8988T (cell line): ENCODE data around the gene PER3.

ENCODE experiments used
- DNase-seq: peaks from one replicate; pipeline ENCODE4 v3.0.0; 2011

Gene PER3

GRCh38 chr1:7783826-7784491 is at the start of gene PER3:
PER3 (plus strand) TSS chr1:7784291; CDS start chr1:7784878, 587 bp downstream.
- DNase-seq = peak; percentile 79

GRCh38 chr1:7738044-7738443 is 46.0 kb upstream of the PER3 start:
- no peak for DNase-seq

GRCh38 chr1:7743346-7743745 is 40.7 kb upstream of the PER3 start:
- no peak for DNase-seq

GRCh38 chr1:7744882-7745281 is 39.2 kb upstream of the PER3 start:
- no peak for DNase-seq

GRCh38 chr1:7745783-7746182 is 38.3 kb upstream of the PER3 start:
- DNase-seq = no peak

GRCh38 chr1:7747605-7748004 is 36.5 kb upstream of the PER3 start:
- DNase-seq = no peak

GRCh38 chr1:7749126-7749525 is 35.0 kb upstream of the PER3 start:
- no peak for DNase-seq

GRCh38 chr1:7751174-7751573 is 32.9 kb upstream of the PER3 start:
- no peak for DNase-seq

GRCh38 chr1:7752512-7753417 is 31.3 kb upstream of the PER3 start:
- DNase-seq = no peak

GRCh38 chr1:7753641-7754040 is 30.4 kb upstream of the PER3 start:
- no peak for DNase-seq

GRCh38 chr1:7754234-7754633 is 29.9 kb upstream of the PER3 start:
- no peak for DNase-seq

GRCh38 chr1:7755448-7755847 is 28.6 kb upstream of the PER3 start:
- no peak for DNase-seq

- no peak for DNase-seq
These were observed 23.8 kb upstream of the PER3 start for GRCh38 chr1:7760245-7760644.

- DNase-seq = no peak
These were observed 23.0 kb upstream of the PER3 start for GRCh38 chr1:7761103-7761502.

GRCh38 chr1:7767176-7767575 is 16.9 kb upstream of the PER3 start:
- DNase-seq = no peak

GRCh38 chr1:7768583-7768982 is 15.5 kb upstream of the PER3 start:
- no peak for DNase-seq

- no peak for DNase-seq
These were observed 14.2 kb upstream of the PER3 start for GRCh38 chr1:7769673-7770412.

GRCh38 chr1:7770669-7770996 is 13.5 kb upstream of the PER3 start:
- no peak for DNase-seq

GRCh38 chr1:7770997-7771822 is 12.9 kb upstream of the PER3 start, which contains the start of gene VAMP3:
VAMP3 (plus strand) TSS chr1:7771296; CDS start chr1:7771384, 88 bp downstream.
- peak; percentile 56 for DNase-seq

GRCh38 chr1:7771823-7772299 is 12.2 kb upstream of the PER3 start:
- DNase-seq = no peak

- DNase-seq = no peak
These were observed 6.5 kb upstream of the PER3 start for GRCh38 chr1:7777591-7777990.

GRCh38 chr1:7778133-7778628 is 5.9 kb upstream of the PER3 start:
- DNase-seq = no peak
